Pons (tissue), 1 donor: Measurements from ENCODE around the gene GHR.
A peak's percentile ranks its signal among the peaks of the same experiment; 100 is the strongest.

Experiments used
- DNase-seq: peaks from one replicate; pipeline ENCODE4 v3.0.0-alpha.2; 2016; ENCODE audit warnings: low spot score

Gene GHR

DNA sequence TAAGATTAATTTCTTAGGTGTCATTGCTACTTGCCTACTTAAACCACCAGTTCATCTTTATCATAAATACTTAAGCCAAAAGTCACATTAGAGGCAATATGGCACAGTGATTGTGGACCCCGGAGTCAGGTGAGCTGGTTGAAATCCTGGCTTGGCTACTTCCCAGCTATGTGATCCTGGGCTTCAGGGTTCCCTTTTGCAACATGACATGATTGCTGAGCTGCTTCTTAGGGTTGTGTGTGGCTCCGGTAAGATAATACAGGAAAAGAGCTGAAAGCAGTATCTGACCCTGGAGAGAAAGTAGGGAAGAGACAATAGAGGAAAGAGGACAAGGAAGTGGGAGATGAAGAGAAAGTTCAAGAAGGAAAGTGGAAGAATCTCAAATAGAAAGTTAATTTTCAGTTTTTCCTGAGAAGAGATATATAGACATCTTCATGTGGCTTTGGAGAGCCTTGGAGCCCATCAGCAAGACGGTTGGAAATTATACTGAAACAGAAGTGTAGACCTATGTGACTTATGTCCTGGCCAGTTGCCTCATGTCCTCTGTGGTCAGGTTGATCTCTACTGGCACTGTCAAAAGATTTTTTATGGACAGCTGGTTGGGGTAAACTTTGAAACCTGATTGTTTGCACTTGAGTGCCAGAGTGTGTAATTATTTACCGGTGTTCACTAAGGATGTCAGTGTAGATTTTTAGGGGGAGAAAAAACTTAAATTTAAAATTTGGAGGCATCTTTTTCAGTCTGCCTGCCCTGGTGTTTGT lies 93.2 kb downstream of the GHR start:
- DNase-seq = no peak

- DNase-seq = no peak
These were observed 93.9 kb downstream of the GHR start for GRCh38 chr5:42517164-42517563.

DNA sequence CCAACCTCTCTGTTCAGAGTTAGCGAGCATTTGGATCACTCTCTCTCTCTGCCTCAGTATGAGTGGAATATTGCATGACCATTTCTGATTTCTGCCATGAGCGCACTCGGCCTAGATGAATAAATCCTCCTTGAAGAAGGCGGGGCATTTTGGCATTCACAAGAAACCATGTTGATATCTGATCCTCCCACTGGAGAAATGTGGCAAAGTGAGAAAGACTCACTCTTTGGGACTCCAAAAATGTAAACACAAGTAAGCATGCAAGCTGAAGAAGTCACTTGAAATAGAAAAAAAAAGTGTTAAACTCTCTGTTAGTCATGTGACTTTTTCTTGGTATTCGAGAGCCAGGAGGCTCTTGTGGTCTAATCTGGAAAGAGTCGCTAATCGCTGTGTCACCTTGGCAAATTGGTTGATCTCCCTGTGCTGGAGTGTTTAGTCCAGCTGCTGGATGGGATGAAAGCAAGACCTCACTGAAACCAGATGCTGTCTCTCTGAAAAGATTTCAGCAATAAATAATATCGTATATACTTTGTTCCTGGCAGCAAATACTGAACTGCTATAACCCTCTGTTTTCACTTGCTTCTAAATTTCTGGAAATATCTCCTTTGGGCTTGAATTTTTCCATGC lies 95.5 kb downstream of the GHR start:
- DNase-seq = no peak

- no peak for DNase-seq
These were observed 97.0 kb downstream of the GHR start for GRCh38 chr5:42520203-42520602.

DNA sequence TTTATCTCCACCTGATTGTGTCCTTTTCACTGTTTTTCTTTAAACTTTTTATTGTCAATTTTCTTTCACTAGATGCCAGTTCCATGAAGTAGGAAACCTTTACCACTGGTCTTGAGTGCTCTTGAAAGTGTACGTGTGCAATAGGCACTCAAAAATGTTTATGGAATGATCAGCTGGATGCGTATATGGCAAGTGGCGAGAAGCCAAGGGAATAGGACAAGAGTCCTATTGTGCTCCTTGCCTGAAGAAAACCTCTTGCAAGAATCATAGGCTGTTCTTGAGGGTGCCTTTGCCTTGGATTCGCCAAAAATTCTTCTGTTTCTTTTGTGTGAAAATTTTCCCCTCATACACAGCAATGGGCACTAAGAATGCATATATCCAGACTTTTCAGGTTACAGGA lies 97.7 kb downstream of the GHR start:
- no peak for DNase-seq

- no peak for DNase-seq
These were observed 98.2 kb downstream of the GHR start for GRCh38 chr5:42521406-42521805.

DNA sequence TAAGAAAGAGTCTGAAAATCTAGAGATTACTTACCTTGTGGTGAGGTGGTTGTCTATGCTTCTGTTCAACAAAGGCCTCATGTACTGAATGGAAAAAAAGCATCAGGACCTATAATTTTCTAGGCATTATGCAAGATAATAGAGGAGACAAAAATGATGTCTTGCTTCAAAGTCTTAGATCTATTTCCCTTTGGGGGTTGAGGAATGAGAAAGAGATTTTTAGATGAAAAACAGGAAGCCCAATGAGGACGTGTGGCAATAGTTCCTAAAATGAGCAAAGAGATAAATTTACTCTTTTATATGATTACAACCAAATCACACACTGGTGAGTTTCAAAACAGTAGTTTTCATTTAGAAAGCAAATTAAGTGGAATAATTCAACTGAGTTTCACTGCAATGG lies 99.5 kb downstream of the GHR start:
- no peak for DNase-seq

DNA sequence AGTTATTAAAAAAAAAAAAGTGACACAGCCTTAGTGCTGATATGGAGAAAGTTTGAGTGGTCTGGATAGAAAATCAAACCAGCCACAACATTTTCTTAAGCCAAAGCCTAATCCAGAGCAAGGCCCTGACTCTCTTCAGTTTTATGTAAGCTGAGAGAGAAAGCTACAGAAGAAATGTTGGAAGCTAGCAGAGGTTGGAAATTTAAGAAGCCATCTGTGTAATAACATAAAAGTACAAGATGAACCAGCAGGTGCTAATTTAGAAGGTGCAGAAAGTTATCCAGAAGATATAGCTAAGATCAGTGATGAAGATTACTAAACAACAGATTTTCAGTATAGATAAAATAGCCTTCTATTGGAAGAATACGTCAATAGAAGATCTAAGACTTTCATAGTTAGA lies 102.9 kb downstream of the GHR start:
- no peak for DNase-seq

DNA sequence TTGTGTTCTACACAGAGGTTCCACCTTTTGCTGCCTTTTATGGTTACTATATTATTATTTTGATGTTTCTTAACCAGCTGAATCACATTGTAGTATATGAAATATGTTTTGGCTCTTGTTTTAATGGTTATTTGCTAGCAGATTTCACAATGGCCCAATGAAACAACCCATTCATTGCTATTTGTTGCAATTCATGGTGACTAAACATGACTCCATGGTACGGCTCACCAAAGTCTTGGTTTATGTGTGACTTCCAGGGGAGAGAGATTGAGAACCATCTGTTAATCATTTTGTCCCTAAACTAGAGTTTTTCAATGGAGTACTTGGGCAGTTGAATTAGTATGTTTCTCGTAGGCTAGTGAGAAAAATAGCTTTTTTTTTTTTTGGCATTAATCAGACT lies 108.4 kb downstream of the GHR start:
- DNase-seq = no peak

- no peak for DNase-seq
These were observed 118.9 kb downstream of the GHR start for GRCh38 chr5:42542106-42542505.

GRCh38 chr5:42543774-42544173 lies 120.5 kb downstream of the GHR start:
- no peak for DNase-seq

DNA sequence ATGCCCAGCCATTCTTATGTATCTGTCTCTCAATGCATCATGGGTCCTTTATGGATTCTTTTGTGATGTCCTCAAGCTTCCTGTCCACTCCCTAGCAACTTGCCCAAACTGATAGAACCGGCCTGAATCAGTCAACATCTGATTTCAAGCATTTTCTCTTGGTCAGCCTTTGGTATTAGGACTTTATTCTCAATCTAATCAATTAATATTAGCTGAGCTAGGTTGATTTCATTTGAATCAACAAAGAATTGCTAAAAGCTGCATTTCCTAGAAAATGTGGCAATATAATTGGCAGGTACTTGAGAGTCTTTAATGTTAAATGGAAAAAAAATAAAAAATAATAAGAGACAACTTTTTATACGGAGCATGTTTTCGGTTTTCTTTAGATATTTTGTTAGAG lies 121.8 kb downstream of the GHR start:
- DNase-seq = no peak

- no peak for DNase-seq
These were observed 123.9 kb downstream of the GHR start for GRCh38 chr5:42547141-42547540.

GRCh38 chr5:42547894-42548293 lies 124.7 kb downstream of the GHR start:
- no peak for DNase-seq

DNA sequence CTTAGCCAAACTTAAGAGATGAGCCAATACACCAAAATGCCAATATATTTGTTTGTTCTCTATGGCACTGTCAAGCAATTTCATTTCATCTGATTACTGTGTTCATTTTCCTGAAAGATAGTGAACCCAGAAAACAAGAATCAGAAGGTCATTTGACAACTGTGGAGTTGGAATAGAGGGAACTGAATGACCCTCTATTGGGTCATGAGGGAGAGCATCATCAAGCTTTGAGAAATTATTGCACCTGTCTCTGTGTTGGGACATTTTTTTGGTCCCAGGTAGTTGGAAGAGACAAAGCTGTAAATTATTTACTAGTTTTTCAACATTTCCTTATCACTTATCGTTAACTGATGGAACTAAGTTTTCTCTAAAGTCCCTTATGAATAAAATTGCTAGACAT lies 129.4 kb downstream of the GHR start:
- DNase-seq = no peak

DNA sequence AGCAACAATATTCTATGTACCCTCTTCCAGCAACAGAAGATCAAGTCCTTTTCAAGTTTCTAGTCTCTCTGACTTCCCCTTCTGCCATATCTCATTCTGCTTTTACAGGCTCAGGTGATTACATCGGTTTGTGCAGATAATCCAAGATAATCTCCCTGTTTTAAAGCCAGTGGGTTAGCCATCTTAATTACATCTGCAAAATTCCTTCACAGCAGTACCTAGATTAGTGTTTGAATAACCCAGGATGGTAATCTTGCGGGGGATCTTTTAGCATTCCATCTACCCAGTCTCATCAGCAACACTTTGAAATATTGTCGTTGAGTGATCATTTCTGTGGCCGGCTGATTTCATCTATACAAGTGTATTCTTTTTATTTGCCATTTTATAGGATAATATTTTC lies 130.2 kb downstream of the GHR start:
- DNase-seq = no peak

- no peak for DNase-seq
These were observed 131.8 kb downstream of the GHR start for GRCh38 chr5:42555010-42555409.

DNA sequence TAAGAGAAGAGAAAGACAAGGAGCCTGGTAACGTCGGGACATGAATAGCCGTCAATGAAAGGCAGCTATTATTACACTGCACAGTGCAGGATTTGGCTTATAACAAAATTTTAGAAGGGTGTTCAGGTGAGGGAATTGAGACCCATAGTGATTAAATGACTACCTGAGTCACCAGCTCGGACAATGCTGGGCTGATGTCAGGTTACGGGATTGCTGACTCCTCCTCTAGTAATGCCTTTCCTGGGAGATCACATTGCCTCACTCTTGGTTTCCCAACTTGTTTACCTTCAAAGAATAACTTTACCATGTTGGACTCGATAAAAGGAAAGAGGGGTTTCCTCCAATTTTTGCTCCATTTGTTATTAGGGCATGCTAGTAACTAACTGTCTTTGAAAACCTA lies 132.6 kb downstream of the GHR start:
- DNase-seq = no peak

DNA sequence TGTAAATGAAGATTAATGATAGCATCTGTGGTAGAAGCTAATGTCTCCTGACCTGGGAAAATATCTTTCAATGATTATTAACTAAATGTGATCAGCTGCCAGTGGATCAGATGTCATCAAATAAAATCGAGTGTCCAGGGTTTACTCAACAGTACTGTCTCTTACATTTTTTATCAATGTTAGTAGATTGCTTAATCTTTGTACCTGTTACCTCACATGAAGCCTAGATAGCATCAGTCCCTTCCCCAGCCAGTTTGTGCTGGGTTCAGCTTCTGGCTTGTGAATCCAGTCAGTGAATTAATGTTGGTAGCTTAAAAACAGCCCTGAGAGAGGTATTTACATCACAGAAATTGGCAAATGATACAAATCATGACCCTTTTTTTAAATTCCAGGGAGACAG lies 134.4 kb downstream of the GHR start:
- DNase-seq = no peak

GRCh38 chr5:42561656-42562055 lies 138.4 kb downstream of the GHR start:
- no peak for DNase-seq

- DNase-seq = no peak
These were observed 141.6 kb downstream of the GHR start for GRCh38 chr5:42564689-42565356.

GRCh38 chr5:42566652-42567295 lies 143.5 kb downstream of the GHR start:
- DNase-seq = peak; percentile 17

DNA sequence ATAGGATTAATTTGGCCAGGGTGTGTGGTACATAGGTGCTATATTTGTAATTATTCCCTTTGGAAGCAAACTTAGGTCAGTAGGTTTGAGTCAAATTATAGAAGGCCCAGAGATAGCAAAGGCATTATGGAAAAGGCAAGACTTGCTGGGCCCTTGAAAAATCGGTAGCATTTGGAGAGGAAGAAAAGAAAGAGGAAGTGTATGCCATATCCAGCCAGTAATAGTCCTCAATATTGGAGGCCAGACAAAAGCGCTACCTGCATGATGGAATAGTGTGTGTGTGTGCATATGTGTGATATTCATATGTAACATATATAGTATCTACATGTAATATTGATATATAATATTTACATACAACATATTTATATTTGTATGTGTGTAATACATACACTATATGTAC lies 146.1 kb downstream of the GHR start:
- DNase-seq = no peak
